DOHH2 (cell line): ENCODE measurements around the gene MAGEA3.
"Not testable (repeated sequence)": the region's sequence is repeated elsewhere in the genome, so short reads cannot be mapped to it uniquely, and the experiment has no call there.

Source experiments
- H3F3A ChIP-seq: fragments of 200-600 bp; sonication (generic), shearing (Covaris generic); 2 replicates; pipeline ENCODE4 v1.6.0; 2016; ENCODE audit warnings: antibody characterized with exemption, mild to moderate bottlenecking; ENCODE audit not compliant: control insufficient read depth, insufficient read depth
- H3K27ac ChIP-seq: fragments of 200-600 bp; sonication (generic); 2 replicates; pipeline ENCODE4 v1.5.1; 2014; ENCODE audit warnings: low read depth, mild to moderate bottlenecking, low read length, moderate library complexity
- H3K27me3 ChIP-seq: fragments of 200-600 bp; sonication (generic); 2 replicates; pipeline ENCODE4 v1.6.1; 2014; ENCODE audit warnings: mild to moderate bottlenecking, low read length, mixed read lengths; ENCODE audit not compliant: control insufficient read depth
- H3K36me3 ChIP-seq: fragments of 200-600 bp; sonication (generic); 2 replicates; pipeline ENCODE4 v1.6.1; 2014; ENCODE audit warnings: mild to moderate bottlenecking, low read length, moderate library complexity, mixed read lengths; ENCODE audit not compliant: control insufficient read depth
- H3K4me1 ChIP-seq: fragments of 200-600 bp; sonication (generic); 2 replicates; pipeline ENCODE4 v1.6.1; 2014; ENCODE audit warnings: mild to moderate bottlenecking, low read length, mixed read lengths; ENCODE audit not compliant: control insufficient read depth
- H3K4me2 ChIP-seq: fragments of 200-600 bp; sonication (generic); 2 replicates; pipeline ENCODE4 v1.6.0; 2014; ENCODE audit warnings: mild to moderate bottlenecking, low read length, moderate library complexity
- H3K4me3 ChIP-seq: fragments of 200-600 bp; sonication (generic); 2 replicates; pipeline ENCODE4 v1.5.1; 2014; ENCODE audit warnings: mild to moderate bottlenecking, low read length, mixed read lengths
- H3K79me2 ChIP-seq: fragments of 200-600 bp; sonication (generic); 2 replicates; pipeline ENCODE4 v1.6.1; 2014; ENCODE audit warnings: mild to moderate bottlenecking, low read length, mixed read lengths; ENCODE audit not compliant: control insufficient read depth
- H3K9me2 ChIP-seq: fragments of 200-600 bp; sonication (generic); replicated peaks from 2 replicates; pipeline ENCODE4 v1.6.1; 2014; ENCODE audit warnings: mild to moderate bottlenecking, low read length, mixed read lengths; ENCODE audit not compliant: control insufficient read depth
- H3K9me3 ChIP-seq: fragments of 200-600 bp; sonication (generic); 2 replicates; pipeline ENCODE4 v1.6.1; 2014; ENCODE audit warnings: antibody characterized with exemption, low read length, mixed read lengths; ENCODE audit not compliant: control insufficient read depth, insufficient read depth
- H4K20me1 ChIP-seq: fragments of 200-600 bp; sonication (generic); 2 replicates; pipeline ENCODE4 v1.6.0; 2014; ENCODE audit warnings: low read depth, mild to moderate bottlenecking, antibody characterized with exemption, low read length, moderate library complexity; ENCODE audit not compliant: control insufficient read depth, insufficient read depth

MAGEA3 gene

DNA sequence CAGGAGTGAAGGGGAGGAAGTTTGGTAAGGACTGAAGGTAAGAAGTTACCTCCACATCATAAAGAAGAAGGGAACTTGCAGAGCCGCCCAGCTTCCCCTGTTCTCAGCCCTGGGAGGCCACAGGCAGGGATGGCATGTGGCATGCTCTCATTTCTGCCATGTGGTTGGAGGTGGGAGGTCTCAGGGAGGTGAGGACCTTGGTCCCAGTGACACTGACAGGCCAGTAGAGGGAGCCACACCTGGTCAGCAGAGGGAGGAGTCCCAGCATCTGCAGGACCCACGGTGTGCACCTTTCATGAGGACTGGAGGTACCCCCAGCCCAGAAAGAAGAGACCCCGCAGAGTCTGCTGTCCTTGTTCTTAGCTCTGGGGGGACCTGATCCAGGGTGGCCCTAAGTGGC, 17.6 kb upstream of the MAGEA3 start:
- H3K4me2 ChIP-seq, H4K20me1 ChIP-seq, H3K27me3 ChIP-seq, H3K9me2 ChIP-seq, H3K79me2 ChIP-seq, H3F3A ChIP-seq, H3K9me3 ChIP-seq, H3K27ac ChIP-seq, H3K4me3 ChIP-seq, H3K36me3 ChIP-seq, H3K4me1 ChIP-seq: not testable (repeated sequence)

- not testable (repeated sequence) for H3K4me1 ChIP-seq, H3K27me3 ChIP-seq, H3K9me2 ChIP-seq, H3K36me3 ChIP-seq, H3K27ac ChIP-seq, H3K4me2 ChIP-seq, H4K20me1 ChIP-seq, H3K79me2 ChIP-seq, H3F3A ChIP-seq, H3K9me3 ChIP-seq, H3K4me3 ChIP-seq
Observed at GRCh38 chrX:152700390-152700789, 1.8 kb downstream of the MAGEA3 start.

DNA sequence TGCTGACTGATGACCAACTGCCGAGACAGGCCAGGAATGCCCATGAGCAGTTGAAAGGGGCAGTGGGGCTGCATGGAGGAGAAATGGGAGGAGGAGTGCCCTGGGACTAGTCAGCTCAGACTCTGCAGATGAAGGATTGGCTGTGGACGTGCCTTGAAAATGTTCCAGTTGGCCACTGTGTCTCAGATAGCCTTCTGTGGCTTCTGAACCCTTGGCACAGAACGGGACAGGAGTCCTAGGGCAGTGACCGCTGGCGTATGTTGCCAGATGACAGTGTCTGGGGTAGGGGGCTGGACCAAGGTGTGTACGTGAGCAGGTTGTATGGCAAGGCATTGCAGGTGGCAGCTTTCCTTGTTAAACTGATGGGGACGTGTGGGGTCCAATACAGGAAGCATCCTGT, 7.9 kb downstream of the MAGEA3 start:
- not testable (repeated sequence) for H3K79me2 ChIP-seq, H3K4me3 ChIP-seq, H3K27ac ChIP-seq, H3K27me3 ChIP-seq, H4K20me1 ChIP-seq, H3F3A ChIP-seq, H3K36me3 ChIP-seq, H3K9me2 ChIP-seq, H3K4me1 ChIP-seq, H3K4me2 ChIP-seq, H3K9me3 ChIP-seq

DNA sequence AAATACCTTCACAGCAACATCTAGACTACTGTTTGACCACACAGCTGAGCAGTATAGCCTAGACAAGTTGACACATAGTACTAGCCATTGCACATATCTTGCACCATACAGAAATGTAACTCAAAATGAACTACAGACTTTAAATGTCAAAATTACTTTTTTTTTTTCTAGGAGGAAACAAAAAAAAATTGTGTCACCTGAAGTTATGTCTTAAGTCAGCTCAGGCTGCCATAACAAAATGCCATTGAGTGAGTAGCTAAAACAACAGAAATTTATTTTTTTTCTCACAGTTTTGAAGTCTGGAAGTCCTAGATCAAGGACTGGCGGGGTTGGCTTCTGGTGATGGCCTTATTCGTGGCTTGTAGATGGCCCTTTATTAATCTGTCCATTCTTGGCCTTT, 10.6 kb downstream of the MAGEA3 start, which contains the start of gene CSAG2:
TSS of gene CSAG2 (minus strand) at position 101 of the 400 bp plus-strand sequence. CDS start 161 bp downstream, outside the sequence.
- not testable (repeated sequence) for H3K9me3 ChIP-seq, H3F3A ChIP-seq, H3K4me3 ChIP-seq, H3K9me2 ChIP-seq, H3K4me1 ChIP-seq, H3K27ac ChIP-seq, H3K27me3 ChIP-seq, H4K20me1 ChIP-seq, H3K4me2 ChIP-seq, H3K36me3 ChIP-seq, H3K79me2 ChIP-seq

GRCh38 chrX:152713195-152713594, 14.6 kb downstream of the MAGEA3 start:
- H3K9me3 ChIP-seq, H3K4me3 ChIP-seq, H3K79me2 ChIP-seq, H3K36me3 ChIP-seq, H3K9me2 ChIP-seq, H4K20me1 ChIP-seq, H3F3A ChIP-seq, H3K4me1 ChIP-seq, H3K4me2 ChIP-seq, H3K27me3 ChIP-seq, H3K27ac ChIP-seq: not testable (repeated sequence)

DNA sequence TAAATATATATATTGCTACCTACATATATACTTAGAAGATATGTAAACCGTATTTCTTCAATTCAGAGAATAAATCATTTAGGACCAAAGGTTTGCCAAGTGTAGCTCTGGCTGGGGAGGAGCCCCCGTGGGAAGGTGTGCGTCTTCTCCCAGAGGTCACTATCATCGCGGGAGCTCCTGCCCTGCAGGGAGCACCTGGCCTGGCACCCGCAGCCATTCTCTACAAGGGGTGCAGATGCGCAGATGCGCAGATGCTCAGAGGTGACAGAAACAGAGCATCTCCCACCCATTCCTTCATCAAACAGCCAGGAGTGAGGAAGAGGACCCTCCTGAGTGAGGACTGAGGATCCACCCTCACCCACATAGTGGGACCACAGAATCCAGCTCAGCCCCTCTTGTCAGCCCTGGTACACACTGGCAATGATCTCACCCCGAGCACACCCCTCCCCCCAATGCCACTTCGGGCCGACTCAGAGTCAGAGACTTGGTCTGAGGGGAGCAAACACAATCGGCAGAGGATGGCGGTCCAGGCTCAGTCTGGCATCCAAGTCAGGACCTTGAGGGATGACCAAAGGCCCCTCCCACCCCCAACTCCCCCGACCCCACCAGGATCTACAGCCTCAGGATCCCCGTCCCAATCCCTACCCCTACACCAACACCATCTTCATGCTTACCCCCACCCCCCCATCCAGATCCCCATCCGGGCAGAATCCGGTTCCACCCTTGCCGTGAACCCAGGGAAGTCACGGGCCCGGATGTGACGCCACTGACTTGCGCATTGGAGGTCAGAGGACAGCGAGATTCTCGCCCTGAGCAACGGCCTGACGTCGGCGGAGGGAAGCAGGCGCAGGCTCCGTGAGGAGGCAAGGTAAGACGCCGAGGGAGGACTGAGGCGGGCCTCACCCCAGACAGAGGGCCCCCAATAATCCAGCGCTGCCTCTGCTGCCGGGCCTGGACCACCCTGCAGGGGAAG, 15.5 kb downstream of the MAGEA3 start, which contains the start of gene MAGEA2B:
TSS of gene MAGEA2B (plus strand) at position 814 of the 973 bp plus-strand sequence. CDS start 2,479 bp downstream, outside the sequence.
- not testable (repeated sequence) for H3K9me2 ChIP-seq, H3K27ac ChIP-seq, H3K27me3 ChIP-seq, H3K9me3 ChIP-seq, H4K20me1 ChIP-seq, H3K79me2 ChIP-seq, H3K36me3 ChIP-seq, H3F3A ChIP-seq, H3K4me1 ChIP-seq, H3K4me3 ChIP-seq, H3K4me2 ChIP-seq
